Coronary artery (tissue), 2 donors: ENCODE results near the gene LRFN5.

Experiments used
- DNase-seq: peaks from one replicate; pipeline ENCODE4 v3.0.0-alpha.2; 2017; ENCODE audit warnings: low spot score
- H3K27ac ChIP-seq, 2 donors: fragments of 200-600 bp; sonication (generic); one replicate each; pipeline ENCODE4 v1.5.1; 2016 to 2019
- H3K4me3 ChIP-seq: fragments of 200-600 bp; sonication (generic); 2 replicates; pipeline ENCODE4 v1.5.1; 2016; ENCODE audit warnings: mild to moderate bottlenecking, moderate library complexity
- CTCF ChIP-seq: fragments of 200-600 bp; sonication (generic); IDR thresholded peaks from one replicate; pipeline ENCODE4 v1.5.1; 2019; ENCODE audit warnings: antibody characterized with exemption

The LRFN5 gene

GRCh38 chr14:41609704-41610183 lies 3.1 kb downstream of the LRFN5 start:
- DNase-seq = no peak
- TF ChIP-seq CTCF = no peak
- H3K4me3 ChIP-seq = peak overlapping the region; percentile 58
- H3K27ac ChIP-seq = no peak overlapping the region

GRCh38 chr14:41615011-41615595 lies 8.4 kb downstream of the LRFN5 start:
- no peak for DNase-seq
- Histone ChIP-seq H3K27ac (no peak overlapping the region), H3K4me3 (no peak overlapping the region)
- no peak for TF ChIP-seq CTCF

GRCh38 chr14:41623736-41624135 lies 17.1 kb downstream of the LRFN5 start:
- TF ChIP-seq CTCF = no peak
- no peak overlapping the region for H3K27ac ChIP-seq
- DNase-seq = no peak
- H3K4me3 ChIP-seq = no peak overlapping the region

GRCh38 chr14:41629876-41630275 lies 23.2 kb downstream of the LRFN5 start:
- H3K4me3 ChIP-seq = no peak overlapping the region

GRCh38 chr14:41634286-41634685 lies 27.6 kb downstream of the LRFN5 start:
- Histone ChIP-seq H3K4me3 (no peak overlapping the region), H3K27ac (no peak overlapping the region)
- DNase-seq = no peak
- no peak for TF ChIP-seq CTCF

More at GRCh38 chr14:41629876-41630275, 23.2 kb downstream of the LRFN5 start:
- TF ChIP-seq CTCF = no peak
- DNase-seq = no peak
- H3K27ac ChIP-seq = no peak overlapping the region

- no peak overlapping the region for H3K4me3 ChIP-seq
- no peak for TF ChIP-seq CTCF
- no peak overlapping the region for H3K27ac ChIP-seq
- no peak for DNase-seq
Measured at GRCh38 chr14:41636492-41637392, 30.1 kb downstream of the LRFN5 start.
